Hepatocyte (in vitro differentiated cells): ENCODE measurements around the gene DHDH. TPM values are rescaled to one million over a fixed set of nuclear protein-coding genes. Genes with fewer than 3 reads are reported as not detected.
A peak's percentile ranks its signal among the peaks of the same experiment; 100 is the strongest.

Experiments used
- DNase-seq: peaks from one replicate; pipeline ENCODE4 v3.0.0-alpha.2; 2016; ENCODE audit warnings: low spot score
- H2AFZ ChIP-seq: fragments of 200-600 bp; sonication (generic); 2 replicates; pipeline ENCODE4 v1.6.0; 2016; ENCODE audit warnings: antibody characterized with exemption, mild to moderate bottlenecking
- H3K27ac ChIP-seq: fragments of 200-600 bp; sonication (generic); 2 replicates; pipeline ENCODE4 v1.5.1; 2016; ENCODE audit warnings: mild to moderate bottlenecking
- H3K27me3 ChIP-seq: fragments of 200-600 bp; sonication (generic); 2 replicates; pipeline ENCODE4 v1.6.1; 2016
- H3K36me3 ChIP-seq: fragments of 200-600 bp; sonication (generic); replicated peaks from 2 replicates; pipeline ENCODE4 v1.5.1; 2016; ENCODE audit warnings: low read depth; ENCODE audit not compliant: insufficient read depth
- H3K4me1 ChIP-seq: fragments of 200-600 bp; sonication (generic); 2 replicates; pipeline ENCODE4 v1.5.1; 2016; ENCODE audit warnings: mild to moderate bottlenecking, moderate library complexity; ENCODE audit not compliant: insufficient read depth
- H3K4me2 ChIP-seq: fragments of 200-600 bp; sonication (generic); 2 replicates; pipeline ENCODE4 v1.6.0; 2016
- H3K4me3 ChIP-seq: fragments of 200-600 bp; sonication (generic); 2 replicates; pipeline ENCODE4 v1.5.1; 2016; ENCODE audit warnings: mild to moderate bottlenecking
- H3K79me2 ChIP-seq: fragments of 200-600 bp; sonication (generic); 2 replicates; pipeline ENCODE4 v1.6.0; 2017; ENCODE audit warnings: mild to moderate bottlenecking
- H3K9me2 ChIP-seq: fragments of 200-600 bp; sonication (generic); replicated peaks from 2 replicates; pipeline ENCODE4 v1.6.0; 2017; ENCODE audit warnings: mild to moderate bottlenecking; ENCODE audit not compliant: insufficient read depth
- H3K9me3 ChIP-seq: fragments of 200-600 bp; sonication (generic); 2 replicates; pipeline ENCODE4 v1.5.1; 2016; ENCODE audit warnings: low read depth, mild to moderate bottlenecking
- H4K20me1 ChIP-seq: fragments of 200-600 bp; sonication (generic); 2 replicates; pipeline ENCODE4 v1.6.0; 2016; ENCODE audit warnings: mild to moderate bottlenecking; ENCODE audit not compliant: insufficient read depth, poor library complexity, severe bottlenecking
- CTCF ChIP-seq: fragments of 200-600 bp; sonication (generic); IDR thresholded peaks from 2 replicates; pipeline ENCODE4 v1.5.1; 2016; ENCODE audit warnings: antibody characterized with exemption, mild to moderate bottlenecking; ENCODE audit not compliant: poor library complexity
- EZH2 ChIP-seq: fragments of 200-600 bp; sonication (generic); IDR thresholded peaks from 2 replicates; pipeline ENCODE4 v1.6.1; 2016; ENCODE audit warnings: antibody characterized with exemption, mild to moderate bottlenecking, borderline replicate concordance
- EZH2phosphoT487 ChIP-seq: fragments of 200-600 bp; sonication (generic); IDR thresholded peaks from one replicate; pipeline ENCODE4 v1.6.1; 2018; ENCODE audit warnings: antibody characterized with exemption, mild to moderate bottlenecking, low read depth, moderate library complexity; ENCODE audit not compliant: unreplicated experiment, severe bottlenecking
- WGBS: methylation state at CpG from one replicate; pipeline ENCODE4 v1.1.6; 2016; ENCODE audit warnings: low lambda C conversion rate; ENCODE audit errors: missing lambda C conversion rate; 5-methylcytosine and 5-hydroxymethylcytosine counted together
- polyA plus RNA-seq: library from polyadenylated mRNA; unstranded; fragments of >200 nt; fragmentation: Nextera tagmentation; extraction: Ambion mirVana; gene quantifications from 2 replicates; pipeline ENCODE4 v1.2.1, GENCODE V29; 2016
- total RNA-seq: library from RNA; depleted of rRNA; stranded (reverse); fragments of >200 nt; gene quantifications from 2 replicates; pipeline ENCODE4 v1.2.3, GENCODE V29; 2014

DHDH gene
- total and polyA plus RNA-seq, 2 experiments from 2014 or later: 2.9 to 3.7 TPM

DNA sequence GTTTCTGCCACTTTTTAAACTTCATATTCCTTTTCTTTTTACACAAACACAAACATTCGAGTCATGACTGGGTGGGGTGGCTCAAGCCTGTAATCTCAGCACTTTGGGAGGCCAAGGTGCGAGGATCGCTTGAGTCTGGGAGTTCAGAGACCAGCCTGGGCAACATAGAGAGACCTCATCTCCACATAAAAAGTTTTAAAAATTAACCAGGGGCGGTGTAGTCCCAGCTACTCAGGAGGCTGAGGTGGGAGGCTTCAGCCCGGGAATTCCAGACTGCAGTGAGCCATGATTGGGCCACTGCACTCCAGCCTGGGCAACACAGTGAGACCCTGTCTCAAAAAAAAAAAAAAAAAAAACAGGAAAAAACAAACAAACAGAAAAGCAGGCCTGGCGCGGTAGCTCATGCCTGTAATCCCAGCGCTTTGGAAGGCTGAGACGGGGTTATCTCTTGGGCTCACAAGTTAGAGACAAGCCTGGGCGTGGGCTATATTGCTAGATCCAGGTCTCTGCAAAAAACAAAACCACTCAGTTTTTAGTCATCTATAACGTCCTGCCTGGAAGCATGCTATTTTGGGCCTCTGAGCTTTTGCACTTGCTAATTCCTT, 20.6 kb downstream of the DHDH start:
- WGBS: 60% methylated on average over 11 of the region's 11 CpGs
- TF ChIP-seq CTCF (no peak), EZH2 (no peak), EZH2phosphoT487 (no peak)
- H3K9me3 ChIP-seq: no peaks in the 10 kb centered on the region
- peaks cover 10% of the 10 kb centered on the region for H3K4me1 ChIP-seq
- peak overlapping the region; percentile 71 for H3K27ac ChIP-seq
- H3K4me2 ChIP-seq: peak overlapping the region; percentile 98
- DNase-seq: no peak
- H4K20me1 ChIP-seq: no peaks in the 10 kb centered on the region
- no peaks in the 10 kb centered on the region for H3K27me3 ChIP-seq
- H3K9me2 ChIP-seq: no peaks in the 10 kb centered on the region
- peak overlapping the region; percentile 72 for H2AFZ ChIP-seq
- H3K79me2 ChIP-seq: peaks cover 26% of the 10 kb centered on the region
- H3K4me3 ChIP-seq: peak overlapping the region; percentile 53
- no peaks in the 10 kb centered on the region for H3K36me3 ChIP-seq

DNA sequence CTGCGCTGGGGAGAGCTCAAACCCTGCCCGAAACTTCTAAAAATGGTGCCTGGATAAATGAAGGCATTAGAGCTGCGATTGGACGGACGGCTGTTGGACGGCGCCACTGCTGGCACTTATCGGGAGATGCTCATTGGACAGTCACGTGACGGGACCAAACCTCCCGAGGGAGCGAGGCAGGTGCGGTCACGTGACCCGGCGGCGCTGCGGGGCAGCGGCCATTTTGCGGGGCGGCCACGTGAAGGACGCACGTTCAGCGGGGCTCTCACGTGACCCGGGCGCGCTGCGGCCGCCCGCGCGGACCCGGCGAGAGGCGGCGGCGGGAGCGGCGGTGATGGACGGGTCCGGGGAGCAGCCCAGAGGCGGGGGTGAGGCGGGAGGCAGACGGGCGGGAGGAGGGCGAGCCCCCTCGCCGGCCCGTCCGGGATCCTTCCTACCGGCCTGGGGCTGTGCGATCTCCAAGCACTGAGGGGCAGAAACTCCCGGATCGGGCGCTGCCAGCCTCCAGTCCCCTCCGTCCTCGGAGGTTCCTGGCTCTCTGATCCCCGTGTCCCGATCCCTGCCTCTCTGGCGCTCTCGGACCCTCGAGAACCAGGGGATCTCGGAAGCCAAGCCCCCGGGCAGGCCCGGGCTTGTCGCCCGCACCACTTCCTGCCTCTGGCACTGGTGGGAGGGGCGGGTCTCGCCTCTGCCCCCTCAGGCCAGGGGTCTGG, 21.3 kb downstream of the DHDH start, which contains the start of gene BAX:
BAX (plus strand) TSS at position 281 of the 713 bp plus-strand sequence; CDS start at position 335, 54 bp downstream.
- Histone ChIP-seq H3K27me3 (no peaks in the 10 kb centered on the region), H3K4me3 (peak within 1 kb of the TSS; percentile 53), H4K20me1 (no peaks in the 10 kb centered on the region), H3K4me1 (peaks cover 10% of the 10 kb centered on the region), H3K36me3 (no peaks in the 10 kb centered on the region), H3K9me2 (no peaks in the 10 kb centered on the region), H3K79me2 (peaks cover 26% of the 10 kb centered on the region), H3K4me2 (peak within 1 kb of the TSS; percentile 98), H3K9me3 (no peaks in the 10 kb centered on the region), H3K27ac (peak within 1 kb of the TSS; percentile 93), H2AFZ (peak within 1 kb of the TSS; percentile 72)
- 2% methylated on average over 45 of the region's 71 CpGs for WGBS
- TF ChIP-seq CTCF (no peak), EZH2 (no peak), EZH2phosphoT487 (no peak)
- DNase-seq: peak; percentile 99

GRCh38 chr19:48955308-48955958, 21.9 kb downstream of the DHDH start:
- Histone ChIP-seq H3K27me3 (no peaks in the 10 kb centered on the region), H3K79me2 (peaks cover 26% of the 10 kb centered on the region), H3K9me3 (no peaks in the 10 kb centered on the region), H3K4me2 (peak overlapping the region; percentile 98), H3K27ac (peak overlapping the region; percentile 93), H3K9me2 (no peaks in the 10 kb centered on the region), H3K4me1 (peaks cover 10% of the 10 kb centered on the region), H4K20me1 (no peaks in the 10 kb centered on the region), H3K4me3 (peak overlapping the region; percentile 53), H3K36me3 (no peaks in the 10 kb centered on the region), H2AFZ (peak overlapping the region; percentile 53)
- TF ChIP-seq EZH2: no peak
- no peak for TF ChIP-seq CTCF
- DNase-seq: no peak
- WGBS: 63% methylated on average over 15 of the region's 16 CpGs
